VCaP (cell line): ENCODE data around the gene SCAMP4.

Source experiments
- H3K27ac ChIP-seq: fragments of 450-650 bp; 2 replicates; pipeline ENCODE4 v1.5.1; 2017
- CTCF ChIP-seq: fragments of 450-650 bp; conservative IDR thresholded peaks from 2 replicates; pipeline ENCODE4 v1.5.1; 2017; ENCODE audit warnings: mild to moderate bottlenecking, moderate library complexity

SCAMP4 gene

DNA sequence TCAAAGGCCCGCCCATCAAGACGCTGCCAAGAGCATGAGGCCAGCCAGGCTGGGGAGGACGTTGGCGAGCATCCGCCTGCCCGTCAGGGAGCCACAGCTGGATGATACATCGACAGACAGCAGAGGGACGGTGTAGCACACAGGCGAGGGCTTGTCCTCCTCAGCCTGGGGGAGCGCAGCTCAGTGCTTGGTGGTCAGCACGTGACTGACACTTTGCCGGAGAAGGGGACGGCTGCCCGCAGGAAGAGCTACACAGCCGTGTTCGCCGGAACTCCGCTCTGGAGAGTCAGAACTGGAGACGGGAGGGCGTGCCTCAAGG is 69.9 kb downstream of the SCAMP4 start:
- no peak for TF ChIP-seq CTCF
- H3K27ac ChIP-seq: no peak overlapping the region
